Psoas muscle (tissue), 8 donors: Measurements from ENCODE around the gene BRPF1. TPM values are rescaled to one million over a fixed set of nuclear protein-coding genes. Genes with fewer than 3 reads are reported as not detected.

Experiments
- ATAC-seq, 4 donors: fragments of 200-7000 bp; cut with Tn5 transposase; one replicate each; pipeline ENCODE4 v1.9.1; 2020; ENCODE audit warnings: moderate library complexity in 3 of 4, mild to moderate bottlenecking in 2 of 4
- DNase-seq, 2 donors: peaks; one replicate each; pipeline ENCODE4 v3.0.0-alpha.2; 2020
- H3K27ac ChIP-seq: fragments of 200-600 bp; one replicate; pipeline ENCODE4 v1.8.0; 2022
- H3K27me3 ChIP-seq, 3 donors: fragments of 200-600 bp in 1 of 3; one replicate each; pipeline versions ENCODE4 v1.6.1 to v1.8.0; 2013 to 2022; ENCODE audit warnings: low read length in 2 of 3, mild to moderate bottlenecking in 2 of 3, moderate library complexity in 1 of 3; ENCODE audit not compliant: insufficient read depth in 3 of 3
- H3K36me3 ChIP-seq, 2 donors: fragments of 200-600 bp in 1 of 2; one replicate each; pipeline versions ENCODE4 v1.6.1 to v1.8.0; 2013 to 2022; ENCODE audit warnings: low read depth in 1 of 2, mild to moderate bottlenecking in 1 of 2, moderate library complexity in 1 of 2; ENCODE audit not compliant: insufficient read depth in 1 of 2
- H3K4me1 ChIP-seq: fragments of 200-600 bp; one replicate; pipeline ENCODE4 v1.8.0; 2022
- H3K4me3 ChIP-seq: fragments of 200-600 bp; one replicate; pipeline ENCODE4 v1.8.0; 2022; ENCODE audit warnings: mild to moderate bottlenecking
- H3K9me3 ChIP-seq: fragments of 200-600 bp; one replicate; pipeline ENCODE4 v1.8.0; 2022
- CTCF ChIP-seq: fragments of 200-600 bp; IDR thresholded peaks from one replicate; pipeline ENCODE4 v1.8.0; 2022; ENCODE audit warnings: antibody characterized with exemption
- WGBS, 3 donors: extraction: QIAGEN DNeasy Blood & Tissue Kit; methylation state at CpG; one replicate each; pipeline versions ENCODE4 v1.1.6 to v1.1.7; 2013; 5-methylcytosine and 5-hydroxymethylcytosine counted together
- intact Hi-C, 2 donors: fragments of 100-400 bp; cut with DNase I; formaldehyde crosslinking; loops; one replicate each; pipeline versions ENCODE4 v1.11.0 to v1.14.2; 2022
- polyA plus RNA-seq, 3 donors: library from polyadenylated mRNA; stranded (reverse); fragments of 200-250 nt; gene quantifications; one replicate each; pipeline ENCODE4 v1.2.3, GENCODE V29; 2013
- total RNA-seq, 4 donors: library from RNA; stranded (reverse); fragmentation: NEBNext Ultra II Directional in 2 of 4; extraction: Animal tissue kit (Norgen Biotek cat#: 25700) in 2 of 4; gene quantifications; one replicate each; pipeline versions ENCODE4 v1.2.1 to v1.2.4, GENCODE V29; 2021 to 2023
- donor health status: healthy with polysubstance abuse.
- donor health status: DM: no; HTN: no; CAD: no; lungs with moderate emphysema.
- donor health status: Bipolar disorder and iron deficiency.
- donor health status: healthy.
- donor health status: DM: yes; HTN: yes; CAD: no.
- donor health status: DM: no; HTN: no; CAD: no.
- donor health status: DM: no; HTN: no; CAD: no.
- donor health status: DM: yes; HTN: yes; CAD: no.

BRPF1 gene
- total and polyA plus RNA-seq, 7 donors: 6.8 to 16.1 (median 9.9) TPM

- TF ChIP-seq CTCF: no peak
- Histone ChIP-seq H3K36me3 (peaks cover 0 to 20% of the 10 kb centered on the region in 2 donors), H3K4me1 (peaks cover 17% of the 10 kb centered on the region), H3K27ac (peak overlapping the region; percentile 100), H3K4me3 (peak overlapping the region; percentile 95), H3K27me3 (no peaks in the 10 kb centered on the region), H3K9me3 (no peaks in the 10 kb centered on the region)
- DNase-seq (no peak), ATAC-seq (peak; percentile 56 to 73 (median 66))
- WGBS, 3 donors: 2% methylated on average over 16 of the region's 17 CpGs
- intact Hi-C loops: loop anchor here in 1 of 2 donors (1.0 kb wide), 1 partner anchor 19 kb away; the partner anchor contains the start of gene OGG1
Measured at GRCh38 chr3:9730657-9731205, 804 bp upstream of the BRPF1 start.

- H3K9me3 ChIP-seq: no peaks in the 10 kb centered on the region
- H3K36me3 ChIP-seq: peaks cover 0 to 35% of the 10 kb centered on the region in 2 donors
- intact Hi-C loops: no loop called here
- H3K27ac ChIP-seq: peak overlapping the region; percentile 100
- 1 to 2% (median 1%) methylated on average over 30 to 41 of the region's 41 CpGs for WGBS, 3 donors
- peaks cover 17% of the 10 kb centered on the region for H3K4me1 ChIP-seq
- ATAC-seq (peak in 3 of 4 donors; percentile 5 to 28 (median 23)), DNase-seq (no peak)
- peak overlapping the region; percentile 95 for H3K4me3 ChIP-seq
- H3K27me3 ChIP-seq: no peaks in the 10 kb centered on the region
- no peak for TF ChIP-seq CTCF
Measured at GRCh38 chr3:9732080-9732739, 675 bp downstream of the BRPF1 start.

DNA sequence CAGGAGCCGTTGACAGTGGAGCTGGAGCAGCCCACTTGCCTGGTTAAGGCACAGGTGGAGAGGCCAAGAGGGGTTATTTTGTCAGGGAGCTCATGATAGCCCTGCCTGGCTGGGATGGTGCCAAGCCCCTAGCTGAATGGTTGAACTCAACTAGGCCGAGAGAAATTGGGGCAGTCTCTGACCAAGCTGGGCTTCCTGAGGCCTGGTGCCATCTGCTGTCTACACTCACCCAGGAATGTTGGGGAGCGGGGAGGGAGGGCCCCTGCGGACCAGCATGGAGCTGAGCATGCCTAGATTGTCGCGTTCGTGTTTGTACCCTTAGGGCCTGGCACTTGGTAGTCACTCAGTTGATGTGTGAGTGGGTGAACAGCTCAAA lies 1.2 kb downstream of the BRPF1 start:
- no peaks in the 10 kb centered on the region for H3K27me3 ChIP-seq
- peaks cover 0 to 40% of the 10 kb centered on the region in 2 donors for H3K36me3 ChIP-seq
- intact Hi-C loops: no loop called here
- peak overlapping the region; percentile 95 for H3K4me3 ChIP-seq
- WGBS, 3 donors: 21 to 32% (median 27%) methylated on average over 7 of the region's 7 CpGs
- H3K27ac ChIP-seq: peak overlapping the region; percentile 100
- no peaks in the 10 kb centered on the region for H3K9me3 ChIP-seq
- peaks cover 17% of the 10 kb centered on the region for H3K4me1 ChIP-seq
- TF ChIP-seq CTCF: no peak
- DNase-seq: no peak
- ATAC-seq: no peak

- 59 to 74% (median 69%) methylated on average over 2 of the region's 2 CpGs for WGBS, 3 donors
- peaks cover 19 to 81% of the 10 kb centered on the region in 2 donors for H3K36me3 ChIP-seq
- no peak for TF ChIP-seq CTCF
- H3K4me3 ChIP-seq: no peak overlapping the region
- H3K27me3 ChIP-seq: no peaks in the 10 kb centered on the region
- intact Hi-C loops: no loop called here
- peaks cover 17% of the 10 kb centered on the region for H3K4me1 ChIP-seq
- H3K27ac ChIP-seq: no peak overlapping the region
- DNase-seq (no peak), ATAC-seq (no peak)
- no peaks in the 10 kb centered on the region for H3K9me3 ChIP-seq
Measured at GRCh38 chr3:9736831-9737230, 5.3 kb downstream of the BRPF1 start.
